Body of pancreas (tissue), 4 donors: ENCODE measurements around the gene LSM11.

Experiments used
- POLR2A ChIP-seq, 3 donors: fragments of 450-650 bp; IDR thresholded peaks; one replicate each; pipeline ENCODE4 v1.6.1; 2016; ENCODE audit warnings: antibody characterized with exemption in 3 of 3, mild to moderate bottlenecking in 2 of 3
- TF ChIP-seq, protein P1 (sequence below), 7 experiments: fragments of 450-650 bp in 4 of 7; fragments of 200-600 bp in 3 of 7; sonication (generic) in 3 of 7; IDR thresholded peaks; one replicate each; pipeline ENCODE4 v1.5.1; 2016 to 2019; ENCODE audit warnings: antibody characterized with exemption in 7 of 7

DNA sequence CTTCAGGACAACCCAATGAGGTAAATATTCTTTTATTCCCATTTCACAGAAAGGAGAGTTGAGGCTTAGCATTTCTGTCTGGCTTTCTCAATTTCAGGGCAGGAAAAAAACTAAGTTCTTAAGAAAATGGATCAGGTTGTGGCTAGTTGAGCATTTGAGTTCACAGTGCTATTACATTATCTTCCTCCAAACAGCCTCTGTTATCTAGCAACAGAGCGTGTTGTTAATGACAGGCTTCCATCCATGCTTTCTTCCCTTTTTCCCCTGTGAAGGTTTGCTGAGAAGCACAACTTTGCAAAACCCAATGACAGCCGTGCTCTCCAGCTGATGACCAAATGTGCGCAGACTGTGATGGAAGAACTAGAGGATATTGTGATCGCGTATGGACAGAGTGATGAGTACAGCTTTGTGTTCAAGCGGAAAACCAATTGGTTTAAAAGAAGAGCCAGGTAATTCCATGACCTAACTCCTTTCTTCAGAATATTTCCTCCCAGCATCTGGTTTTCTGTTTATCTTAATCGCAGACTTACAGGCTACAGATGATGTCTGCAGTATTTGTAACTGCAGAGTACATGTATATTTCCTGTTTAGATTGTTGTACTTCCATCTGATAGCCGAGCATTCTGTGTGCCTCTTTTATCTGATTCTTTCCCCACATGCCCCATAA lies 10.8 kb upstream of the LSM11 start:
- TF ChIP-seq, protein P1, sequence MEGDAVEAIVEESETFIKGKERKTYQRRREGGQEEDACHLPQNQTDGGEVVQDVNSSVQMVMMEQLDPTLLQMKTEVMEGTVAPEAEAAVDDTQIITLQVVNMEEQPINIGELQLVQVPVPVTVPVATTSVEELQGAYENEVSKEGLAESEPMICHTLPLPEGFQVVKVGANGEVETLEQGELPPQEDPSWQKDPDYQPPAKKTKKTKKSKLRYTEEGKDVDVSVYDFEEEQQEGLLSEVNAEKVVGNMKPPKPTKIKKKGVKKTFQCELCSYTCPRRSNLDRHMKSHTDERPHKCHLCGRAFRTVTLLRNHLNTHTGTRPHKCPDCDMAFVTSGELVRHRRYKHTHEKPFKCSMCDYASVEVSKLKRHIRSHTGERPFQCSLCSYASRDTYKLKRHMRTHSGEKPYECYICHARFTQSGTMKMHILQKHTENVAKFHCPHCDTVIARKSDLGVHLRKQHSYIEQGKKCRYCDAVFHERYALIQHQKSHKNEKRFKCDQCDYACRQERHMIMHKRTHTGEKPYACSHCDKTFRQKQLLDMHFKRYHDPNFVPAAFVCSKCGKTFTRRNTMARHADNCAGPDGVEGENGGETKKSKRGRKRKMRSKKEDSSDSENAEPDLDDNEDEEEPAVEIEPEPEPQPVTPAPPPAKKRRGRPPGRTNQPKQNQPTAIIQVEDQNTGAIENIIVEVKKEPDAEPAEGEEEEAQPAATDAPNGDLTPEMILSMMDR (IDR thresholded peaks at IDR 0.05) = no peak
- TF ChIP-seq POLR2A (IDR thresholded peaks at IDR 0.05) = no peak
